Epithelial cell of esophagus (primary cell): Measurements from ENCODE around the gene TRPV4.
A peak's percentile ranks its signal among the peaks of the same experiment; 100 is the strongest.

Experiments
- DNase-seq: peaks from one replicate; pipeline ENCODE4 v3.0.0; 2010; ENCODE audit warnings: low read depth
- H3K4me3 ChIP-seq: 2 replicates; pipeline ENCODE4 v1.5.1; 2011; ENCODE audit warnings: mild to moderate bottlenecking, low read length, control low read depth
- TF ChIP-seq, protein P1 (sequence below): IDR thresholded peaks from 2 replicates; pipeline ENCODE4 v1.5.1; 2011; ENCODE audit warnings: low read depth, mild to moderate bottlenecking, low read length, control low read depth, inconsistent platforms; ENCODE audit not compliant: insufficient read depth; ENCODE audit errors: missing control alignments

The TRPV4 gene

DNA sequence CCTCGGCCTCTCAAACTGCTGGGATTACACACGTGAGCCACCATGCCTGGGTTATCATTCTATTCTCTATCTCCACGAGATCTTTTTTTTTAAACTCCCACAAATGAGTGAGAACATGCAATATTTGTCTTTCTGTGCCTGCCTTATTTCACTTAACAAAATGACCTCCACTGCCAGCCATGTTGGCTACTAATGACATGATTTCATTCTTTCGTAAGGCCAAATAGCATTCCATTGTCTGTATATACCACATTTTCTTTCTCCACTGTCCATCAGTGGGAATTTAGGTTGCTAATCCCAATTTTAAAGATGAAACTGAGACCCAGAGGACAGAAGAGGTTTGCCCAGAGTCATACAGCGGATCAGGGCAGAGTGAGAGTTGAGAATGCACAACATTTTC, 10.9 kb upstream of the TRPV4 start:
- H3K4me3 ChIP-seq = no peak overlapping the region
- DNase-seq = no peak
- TF ChIP-seq, protein P1, sequence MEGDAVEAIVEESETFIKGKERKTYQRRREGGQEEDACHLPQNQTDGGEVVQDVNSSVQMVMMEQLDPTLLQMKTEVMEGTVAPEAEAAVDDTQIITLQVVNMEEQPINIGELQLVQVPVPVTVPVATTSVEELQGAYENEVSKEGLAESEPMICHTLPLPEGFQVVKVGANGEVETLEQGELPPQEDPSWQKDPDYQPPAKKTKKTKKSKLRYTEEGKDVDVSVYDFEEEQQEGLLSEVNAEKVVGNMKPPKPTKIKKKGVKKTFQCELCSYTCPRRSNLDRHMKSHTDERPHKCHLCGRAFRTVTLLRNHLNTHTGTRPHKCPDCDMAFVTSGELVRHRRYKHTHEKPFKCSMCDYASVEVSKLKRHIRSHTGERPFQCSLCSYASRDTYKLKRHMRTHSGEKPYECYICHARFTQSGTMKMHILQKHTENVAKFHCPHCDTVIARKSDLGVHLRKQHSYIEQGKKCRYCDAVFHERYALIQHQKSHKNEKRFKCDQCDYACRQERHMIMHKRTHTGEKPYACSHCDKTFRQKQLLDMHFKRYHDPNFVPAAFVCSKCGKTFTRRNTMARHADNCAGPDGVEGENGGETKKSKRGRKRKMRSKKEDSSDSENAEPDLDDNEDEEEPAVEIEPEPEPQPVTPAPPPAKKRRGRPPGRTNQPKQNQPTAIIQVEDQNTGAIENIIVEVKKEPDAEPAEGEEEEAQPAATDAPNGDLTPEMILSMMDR = no peak

DNA sequence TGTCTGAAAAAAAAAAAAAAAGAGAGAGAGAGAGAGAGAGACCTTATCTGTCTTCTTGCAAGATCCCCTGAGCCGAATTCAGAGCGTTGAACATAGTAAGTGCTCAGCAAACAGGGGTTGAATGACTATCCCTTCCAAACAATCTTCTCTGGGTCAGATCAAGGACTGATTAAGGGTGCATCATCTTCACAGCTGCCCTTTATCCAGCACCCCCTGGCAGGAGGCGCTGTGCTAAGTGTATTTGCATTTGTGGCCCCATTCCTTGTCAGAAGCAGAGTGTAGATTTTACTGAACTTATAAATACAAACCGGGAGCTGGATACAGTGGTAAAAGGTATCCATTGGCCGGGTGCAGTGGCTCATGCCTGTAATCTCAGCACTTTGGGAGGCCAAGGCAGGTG, 8.8 kb upstream of the TRPV4 start:
- TF ChIP-seq, protein P1 = no peak
- no peak for DNase-seq
- no peak overlapping the region for H3K4me3 ChIP-seq

DNA sequence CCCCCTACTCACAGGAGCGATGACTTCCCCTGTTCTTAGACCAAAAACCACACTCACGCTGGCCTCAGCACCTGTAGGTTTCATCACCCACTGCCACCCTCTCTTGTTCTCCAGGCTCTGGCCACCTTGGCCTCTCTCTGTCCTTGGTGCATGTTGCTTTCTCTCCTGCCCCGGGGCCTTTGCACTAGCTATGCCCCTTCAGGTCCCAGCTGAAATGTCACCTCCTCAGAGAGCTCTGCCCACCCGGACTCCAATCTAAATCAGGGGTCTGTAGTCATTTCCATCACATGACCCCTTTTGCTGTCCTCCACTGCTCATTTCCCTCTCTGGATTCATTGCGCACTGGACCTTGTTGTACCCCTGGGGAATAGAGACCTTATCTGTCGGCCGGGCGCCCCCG, 8.2 kb upstream of the TRPV4 start:
- H3K4me3 ChIP-seq = no peak overlapping the region
- TF ChIP-seq, protein P1 = no peak
- no peak for DNase-seq

DNA sequence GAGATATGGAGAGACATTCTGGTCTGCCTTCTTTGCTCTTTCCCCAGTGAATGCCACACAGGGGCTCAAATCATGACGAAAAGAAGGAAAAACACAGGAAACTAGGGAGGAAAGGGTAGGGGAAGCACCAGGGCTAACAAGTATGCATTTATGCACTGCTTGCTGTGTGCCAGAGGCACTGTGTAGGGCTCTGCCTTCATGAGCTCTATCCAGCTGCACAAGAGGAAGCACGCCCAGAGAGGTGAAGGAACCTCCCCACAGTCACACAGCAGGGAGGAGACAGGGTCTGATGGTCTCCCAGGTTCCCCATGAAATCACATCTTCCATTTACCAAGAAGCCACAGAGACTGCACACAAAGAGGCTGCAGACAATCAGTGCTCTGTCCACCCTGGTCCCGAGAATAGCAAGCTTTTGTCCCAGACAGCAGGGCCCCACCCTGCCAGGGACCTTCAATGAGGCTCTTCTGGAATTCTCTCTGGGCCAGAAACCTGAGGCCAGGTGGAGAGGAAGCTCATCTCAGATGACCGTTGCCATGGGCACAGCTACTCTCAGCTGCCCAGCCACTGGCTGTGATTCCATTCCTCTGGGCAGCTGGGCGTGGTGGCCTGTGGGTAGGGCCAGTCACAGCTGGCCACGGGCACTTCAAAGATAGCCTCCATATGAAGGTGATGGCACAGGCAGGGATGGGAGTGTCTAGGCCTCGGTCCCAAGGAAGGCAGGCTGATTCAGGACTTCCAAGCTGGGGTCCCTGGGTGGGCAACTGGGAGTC, 7.3 kb upstream of the TRPV4 start:
- no peak overlapping the region for H3K4me3 ChIP-seq
- peak; percentile 44 for DNase-seq
- TF ChIP-seq, protein P1 = no peak

DNA sequence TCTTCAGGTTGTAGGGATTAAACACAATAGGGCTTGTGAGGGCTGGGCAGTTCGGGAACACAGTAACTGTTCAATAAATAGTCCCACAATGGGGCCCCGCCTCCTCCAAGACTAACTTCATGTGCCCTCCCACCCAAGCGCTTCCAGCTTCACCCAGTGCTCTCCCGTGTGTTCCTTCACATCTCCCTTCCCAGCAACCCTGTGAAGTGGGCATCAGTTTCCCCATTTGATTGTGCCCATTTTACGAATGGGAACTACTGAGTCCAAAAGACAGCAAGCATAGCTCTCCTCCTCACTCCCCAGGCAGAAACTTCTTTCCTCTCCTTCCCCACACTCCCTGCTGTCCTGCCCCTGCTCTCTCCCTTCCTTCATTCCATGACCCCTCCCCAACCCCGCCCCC, 6.2 kb upstream of the TRPV4 start:
- DNase-seq = no peak
- H3K4me3 ChIP-seq = no peak overlapping the region
- TF ChIP-seq, protein P1 = no peak

DNA sequence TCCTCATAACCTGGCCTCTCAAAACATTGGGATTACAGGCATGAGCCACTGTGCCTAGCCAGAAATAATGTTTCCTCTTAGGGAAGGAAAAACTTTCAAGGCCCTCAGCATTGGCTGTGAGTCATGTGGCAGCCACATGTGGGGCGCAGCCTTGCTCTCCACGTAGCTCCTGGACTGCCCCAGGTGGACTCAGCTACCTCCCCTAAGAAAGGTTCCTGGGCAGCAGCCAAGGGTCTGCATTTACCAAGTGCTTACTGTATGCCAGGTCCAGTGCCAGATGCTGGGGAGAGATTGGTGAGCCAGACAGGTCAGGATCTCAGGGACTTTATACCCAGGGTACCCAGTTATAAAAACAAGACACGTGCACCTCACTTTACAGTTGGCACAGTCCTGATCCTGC, 3.7 kb upstream of the TRPV4 start:
- DNase-seq = peak; percentile 65
- H3K4me3 ChIP-seq = no peak overlapping the region
- TF ChIP-seq, protein P1 = no peak

DNA sequence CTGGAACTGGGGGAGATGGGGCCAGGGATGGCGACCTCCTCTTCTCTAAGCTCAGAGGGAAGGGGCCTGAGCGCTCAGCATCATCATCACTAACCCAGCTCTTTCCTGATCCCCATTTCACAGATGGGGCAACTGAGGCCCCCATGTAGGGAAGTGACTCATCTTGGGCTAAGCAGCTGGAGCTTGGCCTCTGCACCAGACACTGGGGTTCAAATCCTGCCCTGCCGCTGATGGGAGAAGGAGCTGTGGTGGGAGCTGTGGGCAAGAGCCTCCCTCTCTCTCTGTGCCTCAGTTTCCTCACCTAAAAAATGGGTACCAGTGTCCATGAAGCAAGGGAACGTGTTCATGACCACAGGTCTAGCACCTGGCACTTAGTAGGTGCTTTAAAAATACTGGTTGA, 2.6 kb upstream of the TRPV4 start:
- DNase-seq = no peak
- TF ChIP-seq, protein P1 = no peak
- H3K4me3 ChIP-seq = no peak overlapping the region
